NB4 (cell line): ENCODE results near the gene ABCA8.
"Not testable (repeated sequence)": the region's sequence is repeated elsewhere in the genome, so short reads cannot be mapped to it uniquely, and the experiment has no call there.

Experiments
- POLR2A ChIP-seq: IDR thresholded peaks from 2 replicates; pipeline ENCODE4 v1.6.1; 2011; ENCODE audit warnings: mild to moderate bottlenecking; ENCODE audit not compliant: insufficient read length; ENCODE audit errors: extremely low read depth
- TF ChIP-seq, protein P1 (sequence below): IDR thresholded peaks from one replicate; pipeline ENCODE4 v1.5.1; 2012; ENCODE audit warnings: low read depth, low read length
- TF ChIP-seq, protein P2 (sequence below): IDR thresholded peaks from 2 replicates; pipeline ENCODE4 v1.6.1; 2011; ENCODE audit warnings: low read depth, low read length

DNA sequence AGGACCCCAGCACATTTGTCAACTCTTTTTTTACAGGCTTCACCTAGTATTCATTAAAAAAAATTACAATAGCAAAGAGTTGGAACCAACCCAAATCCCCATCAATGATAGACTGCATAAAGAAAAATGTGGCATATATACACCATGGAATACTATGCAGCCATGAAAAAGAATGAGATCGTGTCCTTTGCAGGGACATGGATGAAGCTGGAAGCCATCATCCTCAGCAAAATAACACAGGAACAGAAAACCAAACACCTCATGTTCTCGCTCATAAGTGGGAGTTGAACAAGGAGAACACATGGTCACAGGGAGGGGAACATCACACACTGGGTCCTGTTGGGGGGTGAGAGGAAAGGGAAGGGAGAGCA lies 11.4 kb downstream of the ABCA8 start:
- TF ChIP-seq, protein P1, sequence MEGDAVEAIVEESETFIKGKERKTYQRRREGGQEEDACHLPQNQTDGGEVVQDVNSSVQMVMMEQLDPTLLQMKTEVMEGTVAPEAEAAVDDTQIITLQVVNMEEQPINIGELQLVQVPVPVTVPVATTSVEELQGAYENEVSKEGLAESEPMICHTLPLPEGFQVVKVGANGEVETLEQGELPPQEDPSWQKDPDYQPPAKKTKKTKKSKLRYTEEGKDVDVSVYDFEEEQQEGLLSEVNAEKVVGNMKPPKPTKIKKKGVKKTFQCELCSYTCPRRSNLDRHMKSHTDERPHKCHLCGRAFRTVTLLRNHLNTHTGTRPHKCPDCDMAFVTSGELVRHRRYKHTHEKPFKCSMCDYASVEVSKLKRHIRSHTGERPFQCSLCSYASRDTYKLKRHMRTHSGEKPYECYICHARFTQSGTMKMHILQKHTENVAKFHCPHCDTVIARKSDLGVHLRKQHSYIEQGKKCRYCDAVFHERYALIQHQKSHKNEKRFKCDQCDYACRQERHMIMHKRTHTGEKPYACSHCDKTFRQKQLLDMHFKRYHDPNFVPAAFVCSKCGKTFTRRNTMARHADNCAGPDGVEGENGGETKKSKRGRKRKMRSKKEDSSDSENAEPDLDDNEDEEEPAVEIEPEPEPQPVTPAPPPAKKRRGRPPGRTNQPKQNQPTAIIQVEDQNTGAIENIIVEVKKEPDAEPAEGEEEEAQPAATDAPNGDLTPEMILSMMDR: not testable (repeated sequence)
- TF ChIP-seq, protein P2, sequence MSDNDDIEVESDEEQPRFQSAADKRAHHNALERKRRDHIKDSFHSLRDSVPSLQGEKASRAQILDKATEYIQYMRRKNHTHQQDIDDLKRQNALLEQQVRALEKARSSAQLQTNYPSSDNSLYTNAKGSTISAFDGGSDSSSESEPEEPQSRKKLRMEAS: not testable (repeated sequence)
- TF ChIP-seq POLR2A: not testable (repeated sequence)
